Posterior cingulate gyrus (tissue), 11 donors: ENCODE data around the gene KICS2.
A peak's percentile ranks its signal among the peaks of the same experiment; 100 is the strongest.

ENCODE experiments used
- DNase-seq, 10 donors: peaks; one replicate each; pipeline versions ENCODE4 v3.0.0 to v3.0.0-alpha.2; 2020 to 2021; ENCODE audit warnings: mixed read lengths in 3 of 10
- intact Hi-C: fragments of 100-400 bp; cut with DNase I; formaldehyde crosslinking; loops from one replicate; pipeline ENCODE4 v1.15.1; 2023

Gene KICS2

GRCh38 chr12:64178122-64178521 lies 44.0 kb downstream of the KICS2 start:
- intact Hi-C loops = no loop called here
- DNase-seq = no peak

GRCh38 chr12:64177001-64177400 lies 45.1 kb downstream of the KICS2 start:
- DNase-seq = no peak
- intact Hi-C loops = no loop called here

- intact Hi-C loops = no loop called here
- peak in 1 of 10 donors; percentile 59 for DNase-seq
These were observed 46.7 kb downstream of the KICS2 start for GRCh38 chr12:64175254-64175945.

GRCh38 chr12:64173456-64173855 lies 48.6 kb downstream of the KICS2 start:
- no peak for DNase-seq
- intact Hi-C loops = no loop called here
